ENCODE data around the gene CD47. TPM values are rescaled to one million over a fixed set of nuclear protein-coding genes. Genes with fewer than 3 reads are reported as not detected.
A peak's percentile ranks its signal among the peaks of the same experiment; 100 is the strongest.

CD47 gene
- total and polyA plus RNA-seq, 8 donors = 142 to 356 (median 187) TPM

- Histone ChIP-seq H3K27ac (peak overlapping the region in 1 of 2 donors; percentile 20), H3K36me3 (no peaks in the 10 kb centered on the region), H3K4me3 (no peak overlapping the region), H3K9me3 (no peaks in the 10 kb centered on the region), H3K4me1 (peaks cover 11 to 42% of the 10 kb centered on the region in 2 donors), H3K27me3 (peaks cover 0 to 6% of the 10 kb centered on the region in 2 donors)
- DNase-seq (no peak), ATAC-seq (peak; percentile 27)
- TF ChIP-seq CTCF (IDR thresholded peaks at IDR 0.05) = no peak
- intact Hi-C loops (cut with DNase I) = no loop called here
Measured at GRCh38 chr3:108006881-108007331, 83.9 kb downstream of the CD47 start.

- TF ChIP-seq CTCF (IDR thresholded peaks at IDR 0.05) = no peak
- peak in 1 of 4 donors; percentile 47 for DNase-seq
- ATAC-seq = peak; percentile 47
- intact Hi-C loops (cut with DNase I) = no loop called here
- Histone ChIP-seq H3K4me3 (no peak overlapping the region), H3K9me3 (no peaks in the 10 kb centered on the region), H3K36me3 (no peaks in the 10 kb centered on the region), H3K27ac (peak overlapping the region in 1 of 2 donors; percentile 20), H3K4me1 (peaks cover 11 to 48% of the 10 kb centered on the region in 2 donors), H3K27me3 (peaks cover 0 to 6% of the 10 kb centered on the region in 2 donors)
Measured at GRCh38 chr3:108006077-108006771, 84.6 kb downstream of the CD47 start.

GRCh38 chr3:108004647-108005046, 86.2 kb downstream of the CD47 start:
- TF ChIP-seq CTCF (IDR thresholded peaks at IDR 0.05) = no peak
- H3K9me3 ChIP-seq = no peaks in the 10 kb centered on the region
- peaks cover 11 to 55% of the 10 kb centered on the region in 2 donors for H3K4me1 ChIP-seq
- H3K36me3 ChIP-seq = no peaks in the 10 kb centered on the region
- H3K27me3 ChIP-seq = peaks cover 0 to 6% of the 10 kb centered on the region in 2 donors
- DNase-seq (peak in 2 of 4 donors; percentile 41 to 74), ATAC-seq (no peak)
- intact Hi-C loops (cut with DNase I) = no loop called here
- no peak overlapping the region for H3K4me3 ChIP-seq
- H3K27ac ChIP-seq = peak overlapping the region in 1 of 2 donors; percentile 70

- Histone ChIP-seq H3K4me1 (peaks cover 7 to 43% of the 10 kb centered on the region in 2 donors), H3K4me3 (no peak overlapping the region), H3K36me3 (no peaks in the 10 kb centered on the region), H3K9me3 (no peaks in the 10 kb centered on the region), H3K27ac (peak overlapping the region; percentile 42 to 74), H3K27me3 (peaks cover 0 to 6% of the 10 kb centered on the region in 2 donors)
- ATAC-seq = peak; percentile 83
- no peak for TF ChIP-seq CTCF (IDR thresholded peaks at IDR 0.05)
- intact Hi-C loops (cut with DNase I) = no loop called here
- DNase-seq = peak in 1 of 4 donors; percentile 73
Measured at GRCh38 chr3:108001457-108001856, 89.4 kb downstream of the CD47 start.

GRCh38 chr3:107999215-107999775, 91.5 kb downstream of the CD47 start:
- no peak overlapping the region for H3K4me3 ChIP-seq
- H3K27me3 ChIP-seq = no peaks in the 10 kb centered on the region
- peak; percentile 82 for ATAC-seq
- peak overlapping the region in 1 of 2 donors; percentile 41 for H3K27ac ChIP-seq
- H3K9me3 ChIP-seq = no peaks in the 10 kb centered on the region
- intact Hi-C loops (cut with DNase I) = no loop called here
- DNase-seq = peak in 1 of 4 donors; percentile 43
- no peak for TF ChIP-seq CTCF (IDR thresholded peaks at IDR 0.05)
- peaks cover 0 to 22% of the 10 kb centered on the region in 2 donors for H3K4me1 ChIP-seq
- no peaks in the 10 kb centered on the region for H3K36me3 ChIP-seq

Data from left lung (tissue), 10 donors.